ENCODE measurements around the gene FAM98C. TPM values are rescaled to one million over a fixed set of nuclear protein-coding genes. Genes with fewer than 3 reads are reported as not detected.

Gene FAM98C
- polyA plus RNA-seq, 1 donor = 26.9 TPM

- no CpG with 5 or more reads among the region's 3 CpGs for WGBS (ENCODE audit: insufficient coverage, low lambda C conversion rate)
- H3K27me3 ChIP-seq (ENCODE audit: control insufficient read depth, insufficient read depth, low read length) = no peaks in the 10 kb centered on the region
- H3K36me3 ChIP-seq (ENCODE audit: control insufficient read depth, insufficient read depth, low read length) = peaks cover 39% of the 10 kb centered on the region
- peaks cover 11% of the 10 kb centered on the region for H3K4me1 ChIP-seq (ENCODE audit: control insufficient read depth, insufficient read depth, low read length)
- H3K4me3 ChIP-seq (ENCODE audit: low read length) = no peak overlapping the region
- no peak for DNase-seq
- no peak overlapping the region for H3K27ac ChIP-seq (ENCODE audit: low read length)
- no peaks in the 10 kb centered on the region for H3K9me3 ChIP-seq (ENCODE audit: control insufficient read depth, low read depth, low read length)
Measured at GRCh38 chr19:38376576-38376975, 26.3 kb upstream of the FAM98C start.

GRCh38 chr19:38377052-38377451, 25.8 kb upstream of the FAM98C start:
- no peak for DNase-seq
- H3K4me3 ChIP-seq (ENCODE audit: low read length) = no peak overlapping the region
- peaks cover 11% of the 10 kb centered on the region for H3K4me1 ChIP-seq (ENCODE audit: control insufficient read depth, insufficient read depth, low read length)
- no CpG with 5 or more reads among the region's 4 CpGs for WGBS (ENCODE audit: insufficient coverage, low lambda C conversion rate)
- H3K36me3 ChIP-seq (ENCODE audit: control insufficient read depth, insufficient read depth, low read length) = peaks cover 44% of the 10 kb centered on the region
- H3K27me3 ChIP-seq (ENCODE audit: control insufficient read depth, insufficient read depth, low read length) = no peaks in the 10 kb centered on the region
- H3K27ac ChIP-seq (ENCODE audit: low read length) = no peak overlapping the region
- no peaks in the 10 kb centered on the region for H3K9me3 ChIP-seq (ENCODE audit: control insufficient read depth, low read depth, low read length)

DNA sequence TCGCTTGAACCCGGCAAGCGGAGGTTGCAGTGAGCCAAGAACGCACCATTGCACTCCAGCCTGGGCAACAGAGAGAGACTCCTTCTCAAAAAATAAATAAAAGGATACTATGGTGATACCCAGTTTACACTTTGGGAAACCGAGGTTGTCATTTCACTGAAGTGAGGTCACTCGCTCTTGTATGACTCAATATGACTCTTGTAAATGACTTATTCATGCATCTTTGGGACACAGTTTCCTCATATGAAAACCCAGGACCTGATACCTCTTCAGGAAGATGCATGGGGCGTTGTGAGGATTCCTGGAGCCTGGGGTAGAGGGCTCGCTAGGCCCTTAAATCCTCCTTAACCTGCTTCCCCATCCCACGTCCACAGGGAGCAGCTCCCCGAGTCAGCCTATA, 24.0 kb upstream of the FAM98C start:
- H3K27me3 ChIP-seq (ENCODE audit: control insufficient read depth, insufficient read depth, low read length) = no peaks in the 10 kb centered on the region
- no peaks in the 10 kb centered on the region for H3K9me3 ChIP-seq (ENCODE audit: control insufficient read depth, low read depth, low read length)
- WGBS (ENCODE audit: insufficient coverage, low lambda C conversion rate) = no CpG with 5 or more reads among the region's 10 CpGs
- no peak overlapping the region for H3K4me3 ChIP-seq (ENCODE audit: low read length)
- H3K4me1 ChIP-seq (ENCODE audit: control insufficient read depth, insufficient read depth, low read length) = peaks cover 11% of the 10 kb centered on the region
- H3K27ac ChIP-seq (ENCODE audit: low read length) = no peak overlapping the region
- H3K36me3 ChIP-seq (ENCODE audit: control insufficient read depth, insufficient read depth, low read length) = peaks cover 59% of the 10 kb centered on the region
- no peak for DNase-seq

DNA sequence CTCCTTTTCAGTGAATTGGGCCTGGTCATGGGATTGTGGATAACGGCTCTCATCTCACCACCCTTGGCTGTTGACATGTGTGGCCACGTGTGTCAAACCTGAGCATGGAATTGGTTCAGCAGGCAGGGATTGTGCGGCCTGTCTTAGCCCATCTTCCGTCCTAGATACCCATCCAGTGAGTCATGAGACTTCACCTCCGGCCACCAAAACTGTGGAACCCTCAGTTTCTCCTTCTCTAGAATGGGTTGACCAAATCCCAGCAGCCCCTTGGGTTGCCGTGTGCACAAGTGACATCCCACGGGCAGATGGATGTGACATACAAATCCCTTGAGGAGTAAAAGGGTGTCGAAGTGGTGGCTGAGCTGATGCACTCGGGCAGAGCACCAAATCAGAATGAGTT, 21.8 kb upstream of the FAM98C start:
- peaks cover 6% of the 10 kb centered on the region for H3K4me1 ChIP-seq (ENCODE audit: control insufficient read depth, insufficient read depth, low read length)
- peaks cover 3% of the 10 kb centered on the region for H3K9me3 ChIP-seq (ENCODE audit: control insufficient read depth, low read depth, low read length)
- H3K27ac ChIP-seq (ENCODE audit: low read length) = no peak overlapping the region
- DNase-seq = no peak
- WGBS (ENCODE audit: insufficient coverage, low lambda C conversion rate) = no CpG with 5 or more reads among the region's 9 CpGs
- peaks cover 18% of the 10 kb centered on the region for H3K27me3 ChIP-seq (ENCODE audit: control insufficient read depth, insufficient read depth, low read length)
- H3K36me3 ChIP-seq (ENCODE audit: control insufficient read depth, insufficient read depth, low read length) = peaks cover 64% of the 10 kb centered on the region
- H3K4me3 ChIP-seq (ENCODE audit: low read length) = no peak overlapping the region

- Histone ChIP-seq H3K27me3 (ENCODE audit: control insufficient read depth, insufficient read depth, low read length) (peaks cover 38% of the 10 kb centered on the region), H3K27ac (ENCODE audit: low read length) (no peak overlapping the region), H3K9me3 (ENCODE audit: control insufficient read depth, low read depth, low read length) (peaks cover 15% of the 10 kb centered on the region), H3K4me1 (ENCODE audit: control insufficient read depth, insufficient read depth, low read length) (peaks cover 22% of the 10 kb centered on the region), H3K36me3 (ENCODE audit: control insufficient read depth, insufficient read depth, low read length) (peaks cover 49% of the 10 kb centered on the region), H3K4me3 (ENCODE audit: low read length) (no peak overlapping the region)
- no peak for DNase-seq
- WGBS (ENCODE audit: insufficient coverage, low lambda C conversion rate) = no CpG with 5 or more reads among the region's 10 CpGs
Measured at GRCh38 chr19:38383184-38383583, 19.7 kb upstream of the FAM98C start.

GRCh38 chr19:38383743-38384142, 19.1 kb upstream of the FAM98C start:
- no peak overlapping the region for H3K4me3 ChIP-seq (ENCODE audit: low read length)
- H3K27me3 ChIP-seq (ENCODE audit: control insufficient read depth, insufficient read depth, low read length) = peaks cover 43% of the 10 kb centered on the region
- no peak for DNase-seq
- H3K4me1 ChIP-seq (ENCODE audit: control insufficient read depth, insufficient read depth, low read length) = peaks cover 25% of the 10 kb centered on the region
- no CpG with 5 or more reads among the region's 2 CpGs for WGBS (ENCODE audit: insufficient coverage, low lambda C conversion rate)
- peaks cover 15% of the 10 kb centered on the region for H3K9me3 ChIP-seq (ENCODE audit: control insufficient read depth, low read depth, low read length)
- H3K36me3 ChIP-seq (ENCODE audit: control insufficient read depth, insufficient read depth, low read length) = peaks cover 49% of the 10 kb centered on the region
- H3K27ac ChIP-seq (ENCODE audit: low read length) = no peak overlapping the region

- Histone ChIP-seq H3K27me3 (ENCODE audit: control insufficient read depth, insufficient read depth, low read length) (peaks cover 50% of the 10 kb centered on the region), H3K4me1 (ENCODE audit: control insufficient read depth, insufficient read depth, low read length) (peaks cover 30% of the 10 kb centered on the region)
Measured at GRCh38 chr19:38384209-38385027, 18.5 kb upstream of the FAM98C start.

GRCh38 chr19:38385057-38385803, 17.7 kb upstream of the FAM98C start:
- no CpG with 5 or more reads among the region's 40 CpGs for WGBS (ENCODE audit: insufficient coverage, low lambda C conversion rate)
- Histone ChIP-seq H3K36me3 (ENCODE audit: control insufficient read depth, insufficient read depth, low read length) (peaks cover 39% of the 10 kb centered on the region), H3K27me3 (ENCODE audit: control insufficient read depth, insufficient read depth, low read length) (peaks cover 55% of the 10 kb centered on the region), H3K4me1 (ENCODE audit: control insufficient read depth, insufficient read depth, low read length) (peaks cover 30% of the 10 kb centered on the region), H3K9me3 (ENCODE audit: control insufficient read depth, low read depth, low read length) (peaks cover 16% of the 10 kb centered on the region), H3K27ac (ENCODE audit: low read length) (no peak overlapping the region), H3K4me3 (ENCODE audit: low read length) (no peak overlapping the region)
- no peak for DNase-seq

More at GRCh38 chr19:38384209-38385027, 18.5 kb upstream of the FAM98C start:
- Histone ChIP-seq H3K4me3 (ENCODE audit: low read length) (no peak overlapping the region), H3K27ac (ENCODE audit: low read length) (no peak overlapping the region), H3K36me3 (ENCODE audit: control insufficient read depth, insufficient read depth, low read length) (peaks cover 43% of the 10 kb centered on the region), H3K9me3 (ENCODE audit: control insufficient read depth, low read depth, low read length) (peaks cover 15% of the 10 kb centered on the region)
- WGBS (ENCODE audit: insufficient coverage, low lambda C conversion rate) = no CpG with 5 or more reads among the region's 10 CpGs
- DNase-seq = no peak

DNA sequence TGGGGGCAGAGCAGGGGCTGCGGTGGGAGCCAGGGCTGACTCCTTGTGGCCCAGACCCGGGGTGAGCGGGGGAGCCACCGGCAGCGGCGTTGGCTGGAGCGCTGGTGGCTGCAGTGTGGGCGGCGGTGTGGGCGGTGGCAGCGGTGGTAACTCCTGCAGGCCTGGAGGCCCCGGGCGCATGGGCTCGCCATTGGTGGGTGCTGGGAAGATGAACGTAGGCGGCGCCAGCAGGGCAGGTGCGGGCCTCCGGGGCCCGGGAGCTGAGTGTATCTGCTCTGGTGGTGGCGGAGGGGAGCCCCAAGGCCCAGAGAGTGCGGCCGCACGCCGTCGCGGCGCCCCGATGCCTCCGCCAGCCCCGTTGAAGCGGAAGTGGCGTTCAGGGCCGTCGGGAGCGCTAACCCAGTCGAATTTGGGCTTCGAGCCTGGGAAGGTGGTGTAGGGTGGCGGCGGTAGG, 17.1 kb upstream of the FAM98C start:
- DNase-seq = no peak
- Histone ChIP-seq H3K27ac (ENCODE audit: low read length) (no peak overlapping the region), H3K27me3 (ENCODE audit: control insufficient read depth, insufficient read depth, low read length) (peaks cover 58% of the 10 kb centered on the region), H3K36me3 (ENCODE audit: control insufficient read depth, insufficient read depth, low read length) (peaks cover 34% of the 10 kb centered on the region), H3K4me1 (ENCODE audit: control insufficient read depth, insufficient read depth, low read length) (peaks cover 30% of the 10 kb centered on the region), H3K9me3 (ENCODE audit: control insufficient read depth, low read depth, low read length) (peaks cover 18% of the 10 kb centered on the region), H3K4me3 (ENCODE audit: low read length) (no peak overlapping the region)
- WGBS (ENCODE audit: insufficient coverage, low lambda C conversion rate) = no CpG with 5 or more reads among the region's 40 CpGs

DNA sequence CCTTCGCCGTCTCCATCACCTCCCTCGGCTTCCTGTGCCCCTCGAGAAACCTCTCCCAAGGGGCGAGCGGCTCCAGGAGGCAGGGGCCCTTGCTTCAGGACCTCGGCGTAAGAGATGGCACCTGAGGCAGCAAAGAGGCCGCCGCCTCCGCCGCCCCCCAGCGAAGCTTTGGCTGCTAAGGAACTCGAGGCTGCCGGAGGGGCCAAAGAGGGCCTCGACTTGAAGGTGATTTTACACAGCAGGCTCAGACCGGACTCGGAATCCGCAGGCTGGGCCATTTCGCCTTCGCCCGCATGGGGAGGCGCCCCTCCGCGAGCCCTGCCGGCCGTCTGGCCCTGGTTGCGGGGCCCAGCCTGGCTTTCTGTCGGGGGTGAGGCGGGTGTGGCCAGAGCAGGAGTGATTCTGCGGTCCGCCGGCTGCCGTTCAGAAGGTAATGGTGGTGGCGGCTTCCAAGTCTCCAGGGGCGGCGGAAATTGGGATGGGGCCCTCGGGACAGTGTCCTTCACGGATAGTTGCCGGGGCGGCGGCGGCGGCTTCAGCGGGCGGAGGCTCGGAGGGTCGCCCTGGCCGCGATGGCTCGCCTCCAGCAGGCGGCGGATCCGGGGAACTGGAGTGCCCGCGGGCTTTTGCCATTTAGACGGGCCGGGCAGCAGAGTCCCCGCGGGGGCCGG, 16.5 kb upstream of the FAM98C start:
- H3K36me3 ChIP-seq (ENCODE audit: control insufficient read depth, insufficient read depth, low read length) = peaks cover 28% of the 10 kb centered on the region
- H3K9me3 ChIP-seq (ENCODE audit: control insufficient read depth, low read depth, low read length) = peaks cover 18% of the 10 kb centered on the region
- WGBS (ENCODE audit: insufficient coverage, low lambda C conversion rate) = no CpG with 5 or more reads among the region's 61 CpGs
- H3K4me1 ChIP-seq (ENCODE audit: control insufficient read depth, insufficient read depth, low read length) = peaks cover 30% of the 10 kb centered on the region
- peak overlapping the region; percentile 53 for H3K4me3 ChIP-seq (ENCODE audit: low read length)
- no peak overlapping the region for H3K27ac ChIP-seq (ENCODE audit: low read length)
- DNase-seq = no peak
- peaks cover 62% of the 10 kb centered on the region for H3K27me3 ChIP-seq (ENCODE audit: control insufficient read depth, insufficient read depth, low read length)
